A673 (cell line): ENCODE measurements around the gene LRFN4. TPM values are rescaled to one million over a fixed set of nuclear protein-coding genes. Genes with fewer than 3 reads are reported as not detected.

Source experiments
- BruUV-seq: library from RNA; stranded (reverse); fragments of 400-500 nt; replicated peaks from 2 replicates; lab custom pipeline; 2021; lab: Mats Ljungman, UMichigan
- CTCF ChIA-PET: fragments of 300-600 bp; sonication (Branson Sonifier 250); formaldehyde crosslinking; loops from one replicate; lab custom pipeline; 2022; ENCODE audit warnings: antibody characterized with exemption; lab: Charles Lee
- POLR2A ChIA-PET: fragments of 300-600 bp; sonication (Branson Sonifier 250); formaldehyde crosslinking; loops from one replicate; lab custom pipeline; 2022; ENCODE audit warnings: antibody characterized with exemption; ENCODE audit not compliant: low non-redundant PET; lab: Charles Lee
- DNase-seq: peaks from one replicate; pipeline ENCODE4 v3.0.0-alpha.2; 2015; ENCODE audit warnings: low spot score
- H3K27ac ChIP-seq: fragments of 200-600 bp; sonication (generic); 2 replicates; pipeline ENCODE4 v1.5.1; 2016; ENCODE audit warnings: mixed run types, low read depth, mild to moderate bottlenecking, mixed read lengths, antibody characterized with exemption, low read length; ENCODE audit not compliant: poor library complexity, severe bottlenecking
- H3K27me3 ChIP-seq: fragments of 200-600 bp; sonication (generic); replicated peaks from 2 replicates; pipeline ENCODE4 v1.6.1; 2017; ENCODE audit warnings: mixed run types, low read depth, mild to moderate bottlenecking, mixed read lengths, antibody characterized with exemption, low read length; ENCODE audit not compliant: insufficient read depth, poor library complexity
- H3K36me3 ChIP-seq: fragments of 200-600 bp; sonication (generic); 2 replicates; pipeline ENCODE4 v1.6.1; 2016; ENCODE audit warnings: mixed run types, mild to moderate bottlenecking, mixed read lengths, antibody characterized with exemption, low read length; ENCODE audit not compliant: insufficient read depth, poor library complexity, severe bottlenecking
- H3K4me1 ChIP-seq: fragments of 200-600 bp; sonication (generic); 2 replicates; pipeline ENCODE4 v1.6.1; 2017; ENCODE audit warnings: mixed run types, mild to moderate bottlenecking, mixed read lengths, antibody characterized with exemption, low read length; ENCODE audit not compliant: insufficient read depth, poor library complexity, severe bottlenecking
- H3K4me3 ChIP-seq: fragments of 200-600 bp; sonication (generic); 2 replicates; pipeline ENCODE4 v1.5.1; 2016; ENCODE audit warnings: low read depth, mixed run types, mild to moderate bottlenecking, mixed read lengths, low read length; ENCODE audit not compliant: poor library complexity, severe bottlenecking
- H3K9me3 ChIP-seq: fragments of 200-600 bp; sonication (generic); 2 replicates; pipeline ENCODE4 v1.6.1; 2016; ENCODE audit warnings: mixed run types, low read depth, mild to moderate bottlenecking, mixed read lengths, antibody characterized with exemption, low read length; ENCODE audit not compliant: poor library complexity, severe bottlenecking
- EZH2 ChIP-seq: fragments of 200-600 bp; sonication (generic); IDR thresholded peaks from 2 replicates; pipeline ENCODE4 v1.6.1; 2017; ENCODE audit warnings: borderline replicate concordance, low read depth, mild to moderate bottlenecking, mixed read lengths, antibody characterized with exemption, low read length; ENCODE audit not compliant: poor library complexity, severe bottlenecking
- intact Hi-C: fragments of 100-400 bp; cut with micrococcal nuclease; formaldehyde crosslinking; loops from one replicate; pipeline ENCODE4 v1.10.0; 2022; ENCODE audit not compliant: unreplicated experiment
- total RNA-seq: library from RNA; stranded (reverse); gene quantifications from 2 replicates; pipeline ENCODE4 v1.2.3, GENCODE V29; 2021
- TF ChIP-seq, protein P1 (sequence below): fragments of 300-800, 200-600 bp; sonication (generic); conservative IDR thresholded peaks from 2 replicates; pipeline ENCODE4 v1.5.1; 2017; ENCODE audit warnings: low read depth, mild to moderate bottlenecking, antibody characterized with exemption, low read length, moderate library complexity, mixed read lengths

LRFN4 gene
- total RNA-seq, 1 experiment from 2014 or later = 57.2 TPM

DNA sequence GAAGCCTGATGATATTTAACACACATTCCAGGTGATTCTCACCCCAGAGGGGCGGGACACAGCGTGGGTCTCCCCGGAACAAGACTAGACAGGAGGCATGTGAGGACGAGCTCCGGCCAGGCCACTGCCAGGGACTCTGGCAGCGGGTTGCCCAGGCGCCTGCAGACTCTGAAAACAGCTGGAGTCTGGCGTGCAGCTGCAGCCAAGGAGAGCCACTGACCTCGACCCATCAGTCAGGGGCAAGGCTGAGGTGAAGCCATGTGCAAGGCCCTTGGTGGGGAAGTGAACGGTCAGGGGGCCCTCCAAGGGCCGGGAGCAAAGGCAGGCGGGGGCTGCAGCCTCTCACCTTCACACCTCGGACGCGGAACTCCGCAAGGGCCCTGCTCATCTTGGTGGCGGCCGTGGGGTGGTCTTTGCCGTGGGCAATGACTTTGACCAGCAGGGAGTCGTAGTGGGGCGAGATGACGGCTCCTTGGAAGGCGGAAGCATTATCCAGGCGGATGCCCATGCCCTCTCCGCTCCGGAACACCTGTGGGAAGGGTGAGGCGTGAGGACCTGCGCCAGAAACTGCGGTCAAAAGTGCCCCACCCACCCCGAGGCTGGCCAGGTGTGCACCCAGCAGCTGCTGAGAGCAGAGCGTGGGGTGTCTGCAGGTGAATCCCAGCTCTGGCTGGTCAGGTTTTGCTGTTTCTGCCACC lies 6.7 kb downstream of the LRFN4 start:
- TF ChIP-seq, protein P1, sequence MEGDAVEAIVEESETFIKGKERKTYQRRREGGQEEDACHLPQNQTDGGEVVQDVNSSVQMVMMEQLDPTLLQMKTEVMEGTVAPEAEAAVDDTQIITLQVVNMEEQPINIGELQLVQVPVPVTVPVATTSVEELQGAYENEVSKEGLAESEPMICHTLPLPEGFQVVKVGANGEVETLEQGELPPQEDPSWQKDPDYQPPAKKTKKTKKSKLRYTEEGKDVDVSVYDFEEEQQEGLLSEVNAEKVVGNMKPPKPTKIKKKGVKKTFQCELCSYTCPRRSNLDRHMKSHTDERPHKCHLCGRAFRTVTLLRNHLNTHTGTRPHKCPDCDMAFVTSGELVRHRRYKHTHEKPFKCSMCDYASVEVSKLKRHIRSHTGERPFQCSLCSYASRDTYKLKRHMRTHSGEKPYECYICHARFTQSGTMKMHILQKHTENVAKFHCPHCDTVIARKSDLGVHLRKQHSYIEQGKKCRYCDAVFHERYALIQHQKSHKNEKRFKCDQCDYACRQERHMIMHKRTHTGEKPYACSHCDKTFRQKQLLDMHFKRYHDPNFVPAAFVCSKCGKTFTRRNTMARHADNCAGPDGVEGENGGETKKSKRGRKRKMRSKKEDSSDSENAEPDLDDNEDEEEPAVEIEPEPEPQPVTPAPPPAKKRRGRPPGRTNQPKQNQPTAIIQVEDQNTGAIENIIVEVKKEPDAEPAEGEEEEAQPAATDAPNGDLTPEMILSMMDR = no peak
- TF ChIP-seq EZH2 = no peak
- H3K27ac ChIP-seq = no peak overlapping the region
- BruUV-seq = no TSS peak
- ChIA-PET POLR2A (no interaction called here), CTCF (no interaction called here)
- H3K4me3 ChIP-seq = no peak overlapping the region
- H3K27me3 ChIP-seq = no peaks in the 10 kb centered on the region
- no peaks in the 10 kb centered on the region for H3K9me3 ChIP-seq
- intact Hi-C loops = no loop called here
- H3K36me3 ChIP-seq = peaks cover 4% of the 10 kb centered on the region
- no peak for DNase-seq
- no peaks in the 10 kb centered on the region for H3K4me1 ChIP-seq

DNA sequence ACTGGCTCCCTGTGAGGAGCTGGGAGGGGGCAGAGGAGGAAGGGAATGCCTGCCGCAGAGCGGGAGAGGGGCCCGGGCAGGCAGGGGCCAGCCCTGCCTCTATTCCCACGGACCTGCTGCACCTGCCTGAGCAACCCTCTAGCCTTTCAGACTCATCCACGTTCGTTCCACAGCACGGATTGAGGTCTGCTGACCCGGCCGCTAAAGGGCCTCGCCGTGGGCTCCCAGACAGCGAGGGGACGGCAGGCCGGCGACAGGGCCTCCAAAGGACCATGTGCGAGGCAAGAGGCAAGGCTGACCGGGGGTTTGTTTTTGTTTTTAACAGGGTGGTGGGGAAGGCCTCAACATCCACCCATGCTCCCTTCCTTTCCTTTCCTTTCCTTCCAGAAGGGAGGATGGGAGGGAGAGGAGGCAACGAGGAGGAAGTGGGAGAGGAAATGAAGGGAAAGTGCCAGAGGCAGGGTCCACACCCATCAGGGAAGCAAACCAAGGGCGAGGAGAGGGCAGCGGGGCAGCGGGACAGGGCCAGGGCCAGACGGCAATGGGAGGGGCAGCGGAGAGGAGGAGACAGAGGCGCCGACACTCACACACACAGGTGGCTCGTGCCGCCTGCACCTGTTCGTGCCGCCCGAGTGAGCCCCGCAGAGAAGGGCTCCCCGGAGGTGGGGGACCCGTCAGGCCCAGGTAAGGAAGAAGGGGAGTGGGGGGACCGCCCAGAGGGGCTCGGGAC lies 7.5 kb downstream of the LRFN4 start:
- TF ChIP-seq EZH2 = no peak
- TF ChIP-seq, protein P1 = no peak
- intact Hi-C loops = no loop called here
- no peaks in the 10 kb centered on the region for H3K27me3 ChIP-seq
- H3K9me3 ChIP-seq = no peaks in the 10 kb centered on the region
- ChIA-PET POLR2A (no interaction called here), CTCF (no interaction called here)
- no peak overlapping the region for H3K27ac ChIP-seq
- DNase-seq = no peak
- BruUV-seq = no TSS peak
- no peaks in the 10 kb centered on the region for H3K4me1 ChIP-seq
- H3K4me3 ChIP-seq = no peak overlapping the region
- H3K36me3 ChIP-seq = peaks cover 3% of the 10 kb centered on the region

DNA sequence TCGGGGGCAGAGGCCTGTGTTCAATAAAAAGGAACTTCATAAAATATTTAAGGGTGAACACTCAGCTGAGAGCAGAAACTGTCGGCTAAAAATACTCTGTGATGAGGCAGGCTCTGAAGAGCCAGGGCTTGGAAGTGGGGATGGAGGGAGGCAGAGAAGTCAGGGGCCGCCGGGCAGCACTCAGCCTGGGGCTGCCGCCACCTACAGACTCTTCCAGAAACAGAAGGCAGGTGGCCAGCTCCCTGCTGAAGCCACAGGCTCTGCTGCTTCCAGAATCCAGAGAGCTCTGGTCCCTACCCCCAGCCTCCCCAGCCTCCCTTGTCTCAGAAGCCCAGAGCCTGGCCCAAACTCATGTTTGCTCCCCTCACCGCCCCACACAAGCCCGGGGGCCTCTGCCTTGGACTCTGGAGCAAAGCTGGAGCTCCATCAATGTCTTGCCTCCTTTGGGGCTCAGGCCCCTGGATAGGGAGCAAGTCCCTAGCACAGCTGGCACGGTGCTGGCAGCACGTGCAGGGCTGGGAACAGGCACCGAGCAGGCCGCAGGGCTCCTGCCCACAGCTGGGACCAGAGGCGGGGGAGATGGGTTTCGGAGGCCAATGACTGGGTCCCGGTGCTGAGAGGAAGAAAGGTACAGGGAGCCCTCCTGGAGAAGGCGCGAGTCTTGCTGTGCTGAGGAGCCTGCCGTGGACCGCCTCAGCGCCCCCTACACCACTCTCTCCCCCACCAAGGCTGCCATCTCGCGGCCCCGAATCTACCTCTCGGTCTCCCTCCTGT lies 8.2 kb downstream of the LRFN4 start:
- ChIA-PET CTCF (no interaction called here), POLR2A (no interaction called here)
- no peaks in the 10 kb centered on the region for H3K4me1 ChIP-seq
- H3K9me3 ChIP-seq = no peaks in the 10 kb centered on the region
- no peak overlapping the region for H3K4me3 ChIP-seq
- BruUV-seq = no TSS peak
- no peak for DNase-seq
- no peaks in the 10 kb centered on the region for H3K27me3 ChIP-seq
- H3K27ac ChIP-seq = no peak overlapping the region
- TF ChIP-seq, protein P1 = no peak
- TF ChIP-seq EZH2 = no peak
- H3K36me3 ChIP-seq = peaks cover 2% of the 10 kb centered on the region
- intact Hi-C loops = no loop called here
